HUES48 (cell line): ENCODE results near the gene SH3BP1.
"Not testable (repeated sequence)": the region's sequence is repeated elsewhere in the genome, so short reads cannot be mapped to it uniquely, and the experiment has no call there.

Experiments
- H3K27ac ChIP-seq: one replicate; pipeline ENCODE4 v1.7.0; 2013; ENCODE audit warnings: low read depth, low read length, inconsistent platforms
- H3K27me3 ChIP-seq: 2 replicates; pipeline ENCODE4 v1.6.1; 2013; ENCODE audit warnings: mild to moderate bottlenecking, low read length; ENCODE audit not compliant: control insufficient read depth, insufficient read depth
- H3K36me3 ChIP-seq: 2 replicates; pipeline ENCODE4 v1.6.1; 2013; ENCODE audit warnings: low read length; ENCODE audit not compliant: control insufficient read depth, insufficient read depth
- H3K4me1 ChIP-seq: 2 replicates; pipeline ENCODE4 v1.6.1; 2013; ENCODE audit warnings: mild to moderate bottlenecking, low read length; ENCODE audit not compliant: control insufficient read depth, insufficient read depth
- H3K4me3 ChIP-seq: 2 replicates; pipeline ENCODE4 v1.5.1; 2013; ENCODE audit warnings: mild to moderate bottlenecking, low read depth, low read length
- H3K9ac ChIP-seq: 2 replicates; pipeline ENCODE4 v1.6.1; 2013; ENCODE audit warnings: mild to moderate bottlenecking, low read depth, low read length, moderate library complexity
- H3K9me3 ChIP-seq: 2 replicates; pipeline ENCODE4 v1.6.1; 2013; ENCODE audit warnings: low read length; ENCODE audit not compliant: control insufficient read depth, insufficient read depth

SH3BP1 gene

DNA sequence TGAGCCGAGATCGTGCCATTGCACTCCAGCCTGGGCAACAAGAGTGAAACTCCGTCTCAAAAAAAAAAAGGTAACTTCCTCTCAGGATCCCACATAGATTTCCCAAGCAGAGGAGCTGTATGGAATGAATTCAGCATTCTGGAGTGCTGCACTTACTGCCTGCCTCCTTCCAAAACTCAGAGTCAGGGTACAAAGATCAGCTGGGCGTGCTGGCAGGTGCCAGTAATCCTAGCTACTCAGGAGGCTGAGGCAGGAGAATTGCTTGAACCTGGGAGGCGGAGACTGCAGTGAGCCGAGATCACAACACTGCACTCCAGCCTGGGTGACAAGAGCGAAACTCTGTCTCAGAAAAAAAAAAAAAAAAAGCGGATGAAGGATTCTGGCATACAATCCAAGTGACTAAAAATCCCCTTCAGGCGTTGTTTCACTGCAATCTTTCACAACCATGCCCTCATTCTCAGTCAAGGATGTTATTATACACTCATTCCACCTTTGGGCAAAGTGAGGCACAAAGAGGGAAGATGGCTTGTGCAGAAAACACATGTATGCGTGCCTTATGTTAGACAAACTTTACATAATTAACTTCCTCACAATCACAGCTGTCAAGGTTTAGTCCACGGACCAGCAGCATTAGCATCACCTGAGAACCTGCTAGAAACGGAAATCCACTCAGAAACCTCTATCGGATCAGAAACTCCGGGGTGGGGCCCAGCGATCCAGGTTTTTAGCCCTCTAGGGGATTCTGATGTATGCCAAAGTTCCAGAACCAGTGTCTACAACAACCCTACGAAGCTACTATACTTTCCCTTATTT lies 45.5 kb downstream of the SH3BP1 start:
- no peaks in the 10 kb centered on the region for H3K27me3 ChIP-seq

DNA sequence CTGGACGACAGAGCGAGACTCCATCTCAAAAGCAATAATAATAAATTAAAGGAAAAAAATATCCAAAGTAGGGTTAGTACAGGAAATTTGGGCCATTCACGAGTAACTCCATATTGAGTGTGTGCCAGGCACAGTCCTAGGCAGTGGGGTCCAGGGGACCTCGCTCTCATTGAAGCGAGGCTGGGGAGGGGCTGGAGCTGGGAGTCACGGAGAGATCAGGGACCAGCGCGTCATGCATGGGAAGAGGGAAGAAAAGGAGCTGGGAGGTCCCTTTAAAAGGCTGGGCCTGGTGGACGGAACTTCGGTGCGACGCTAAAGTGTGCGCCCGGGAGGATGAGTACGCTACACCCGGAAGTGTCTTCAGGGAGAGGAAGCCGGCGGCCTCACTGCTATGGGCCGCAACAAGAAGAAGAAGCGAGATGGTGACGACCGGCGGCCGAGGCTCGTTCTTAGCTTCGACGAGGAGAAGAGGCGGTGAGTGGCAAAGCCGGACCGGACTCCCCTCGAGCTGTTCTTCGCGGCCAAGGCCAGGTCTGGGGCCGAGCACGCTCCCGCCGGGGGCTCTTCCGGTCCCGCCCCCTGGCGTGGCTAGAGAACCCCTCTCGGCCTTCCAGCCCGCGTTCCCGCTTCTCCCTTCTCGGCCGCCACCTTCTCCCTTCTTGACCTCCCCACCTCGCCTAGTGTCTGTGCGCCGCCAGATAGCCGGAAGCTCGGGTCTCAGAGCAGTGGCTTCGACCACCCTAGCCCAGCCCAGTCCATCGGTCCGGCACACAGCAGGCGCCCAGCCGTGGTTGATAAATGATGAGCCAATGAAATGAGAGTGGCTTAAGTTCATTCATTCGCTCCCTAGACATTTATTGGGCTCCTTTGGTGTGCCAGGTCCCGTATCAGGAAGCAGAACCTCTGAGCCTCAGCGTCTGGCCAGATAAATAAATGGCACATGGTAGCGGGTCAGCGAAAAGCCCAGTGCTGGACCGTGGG lies 46.8 kb downstream of the SH3BP1 start, which contains the start of gene NOL12:
TSS of gene NOL12 (plus strand) at position 342 of the 981 bp plus-strand sequence. CDS start at position 392, 50 bp downstream.
- peak within 1 kb of the TSS; percentile 90 for H3K27ac ChIP-seq

More for the DNA sequence above, 45.5 kb downstream of the SH3BP1 start:
- no peaks in the 10 kb centered on the region for H3K9me3 ChIP-seq
- peaks cover 18% of the 10 kb centered on the region for H3K36me3 ChIP-seq
- H3K9ac ChIP-seq: no peak overlapping the region
- no peak overlapping the region for H3K4me3 ChIP-seq
- H3K27ac ChIP-seq: no peak overlapping the region
- no peaks in the 10 kb centered on the region for H3K4me1 ChIP-seq

GRCh38 chr22:37690407-37690806 lies 50.9 kb downstream of the SH3BP1 start:
- peaks cover 50% of the 10 kb centered on the region for H3K36me3 ChIP-seq
- no peak overlapping the region for H3K9ac ChIP-seq
- H3K4me1 ChIP-seq: no peaks in the 10 kb centered on the region
- H3K4me3 ChIP-seq: no peak overlapping the region
- no peaks in the 10 kb centered on the region for H3K9me3 ChIP-seq
- H3K27me3 ChIP-seq: no peaks in the 10 kb centered on the region
- H3K27ac ChIP-seq: no peak overlapping the region

More for the DNA sequence above, 46.8 kb downstream of the SH3BP1 start, which contains the start of gene NOL12:
- peaks cover 30% of the 10 kb centered on the region for H3K36me3 ChIP-seq
- peak within 1 kb of the TSS; percentile 82 for H3K9ac ChIP-seq
- no peaks in the 10 kb centered on the region for H3K9me3 ChIP-seq
- H3K4me3 ChIP-seq: peak within 1 kb of the TSS; percentile 92
- H3K4me1 ChIP-seq: no peaks in the 10 kb centered on the region
- no peaks in the 10 kb centered on the region for H3K27me3 ChIP-seq

DNA sequence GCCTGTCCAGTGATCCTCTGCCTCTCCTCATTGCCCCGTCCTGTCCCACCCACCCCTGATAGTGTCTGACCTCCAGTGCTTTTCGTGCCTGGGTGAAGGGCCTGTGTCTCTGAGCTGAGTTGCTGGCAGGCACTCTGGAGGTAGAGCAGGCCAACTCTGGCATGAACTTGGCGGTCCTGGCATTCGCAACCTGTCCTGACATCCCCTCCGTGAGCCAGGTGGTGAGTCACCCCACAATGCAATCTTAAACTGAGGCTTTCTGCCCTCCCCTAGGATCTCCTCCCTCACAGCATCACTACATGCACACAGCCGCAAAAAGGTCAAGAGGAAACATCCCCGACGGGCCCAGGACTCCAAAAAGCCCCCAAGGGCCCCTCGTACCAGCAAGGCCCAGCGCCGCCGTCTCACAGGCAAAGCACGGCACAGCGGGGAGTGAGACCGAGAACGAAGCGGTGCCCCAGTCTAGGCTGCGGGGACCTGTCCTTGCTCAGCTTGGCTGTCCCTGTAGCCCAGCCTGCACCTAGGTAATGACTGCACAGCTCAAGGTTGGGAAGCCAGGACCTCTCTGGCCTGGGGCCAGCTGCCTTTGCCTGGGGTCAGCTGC lies 51.5 kb downstream of the SH3BP1 start:
- Histone ChIP-seq H3K9ac (no peak overlapping the region), H3K4me1 (no peaks in the 10 kb centered on the region), H3K36me3 (peaks cover 50% of the 10 kb centered on the region), H3K27ac (no peak overlapping the region), H3K4me3 (no peak overlapping the region), H3K27me3 (no peaks in the 10 kb centered on the region), H3K9me3 (no peaks in the 10 kb centered on the region)

- Histone ChIP-seq H3K4me3 (no peak overlapping the region), H3K4me1 (no peaks in the 10 kb centered on the region; the same call in 1 of the 2 replicates), H3K9me3 (no peaks in the 10 kb centered on the region), H3K9ac (no peak overlapping the region), H3K36me3 (peaks cover 50% of the 10 kb centered on the region), H3K27ac (no peak overlapping the region), H3K27me3 (no peaks in the 10 kb centered on the region)
Measured at GRCh38 chr22:37692627-37693285, 53.3 kb downstream of the SH3BP1 start.

DNA sequence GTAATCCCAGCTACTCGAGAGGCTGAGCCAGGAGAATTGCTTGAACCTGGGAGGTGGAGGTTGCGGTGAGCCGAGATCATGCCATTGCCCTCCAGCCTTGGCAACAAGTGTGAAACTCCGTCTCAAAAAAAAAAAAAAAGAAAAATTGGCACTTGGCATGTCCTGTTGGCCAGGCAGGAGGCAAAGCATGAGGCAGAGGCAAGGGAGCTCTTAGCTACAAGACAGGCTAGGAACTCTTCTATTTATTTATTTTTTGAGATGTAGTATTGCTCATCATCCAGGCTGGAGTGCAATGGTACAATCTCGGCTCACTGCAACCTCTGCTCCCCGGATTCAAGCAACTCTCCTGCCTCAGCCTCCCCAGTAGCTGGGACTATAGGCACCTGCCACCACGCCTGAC lies 54.7 kb downstream of the SH3BP1 start:
- H3K9ac ChIP-seq, H3K4me3 ChIP-seq, H3K27ac ChIP-seq, H3K9me3 ChIP-seq, H3K27me3 ChIP-seq, H3K4me1 ChIP-seq: not testable (repeated sequence)
- peaks cover 41% of the 10 kb centered on the region for H3K36me3 ChIP-seq

GRCh38 chr22:37696260-37696656 lies 56.8 kb downstream of the SH3BP1 start:
- H3K27me3 ChIP-seq: not testable (repeated sequence)
- H3K27ac ChIP-seq: peak overlapping the region; percentile 78

GRCh38 chr22:37696657-37697537 lies 57.4 kb downstream of the SH3BP1 start, which contains the start of gene TRIOBP:
TSS of gene TRIOBP (plus strand) at chr22:37697048. CDS start at chr22:37701366, 4,318 bp downstream.
- peak within 1 kb of the TSS; percentile 68 for H3K9ac ChIP-seq

More at GRCh38 chr22:37696260-37696656, 56.8 kb downstream of the SH3BP1 start:
- peaks cover 33% of the 10 kb centered on the region for H3K36me3 ChIP-seq
- not testable (repeated sequence) for H3K9me3 ChIP-seq, H3K9ac ChIP-seq, H3K4me1 ChIP-seq
- H3K4me3 ChIP-seq: peak overlapping the region; percentile 80; the same call in 1 of the 2 replicates

GRCh38 chr22:37697538-37697835 lies 58.0 kb downstream of the SH3BP1 start:
- Histone ChIP-seq H3K4me3 (peak overlapping the region; percentile 80), H3K36me3 (peaks cover 31% of the 10 kb centered on the region), H3K9ac (peak overlapping the region; percentile 68), H3K27ac (peak overlapping the region; percentile 78), H3K4me1 (no peaks in the 10 kb centered on the region; the same call in 1 of the 2 replicates), H3K27me3 (no peaks in the 10 kb centered on the region), H3K9me3 (no peaks in the 10 kb centered on the region)

More at GRCh38 chr22:37696657-37697537, 57.4 kb downstream of the SH3BP1 start, which contains the start of gene TRIOBP:
- Histone ChIP-seq H3K27ac (peak within 1 kb of the TSS; percentile 78), H3K27me3 (no peaks in the 10 kb centered on the region), H3K4me3 (peak within 1 kb of the TSS; percentile 80), H3K9me3 (no peaks in the 10 kb centered on the region), H3K36me3 (peaks cover 31% of the 10 kb centered on the region), H3K4me1 (no peaks in the 10 kb centered on the region; the same call in 1 of the 2 replicates)
